DLD1 (cell line): ENCODE data around the gene AMTN.
"Not testable (repeated sequence)": the region's sequence is repeated elsewhere in the genome, so short reads cannot be mapped to it uniquely, and the experiment has no call there.

ENCODE experiments used
- in situ Hi-C: cut with HindIII; loops from 2 replicates; pipeline ENCODE4 v1.10.0; 2017; ENCODE audit warnings: low sequenced_read_pairs

The AMTN gene, protein sequence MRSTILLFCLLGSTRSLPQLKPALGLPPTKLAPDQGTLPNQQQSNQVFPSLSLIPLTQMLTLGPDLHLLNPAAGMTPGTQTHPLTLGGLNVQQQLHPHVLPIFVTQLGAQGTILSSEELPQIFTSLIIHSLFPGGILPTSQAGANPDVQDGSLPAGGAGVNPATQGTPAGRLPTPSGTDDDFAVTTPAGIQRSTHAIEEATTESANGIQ

DNA sequence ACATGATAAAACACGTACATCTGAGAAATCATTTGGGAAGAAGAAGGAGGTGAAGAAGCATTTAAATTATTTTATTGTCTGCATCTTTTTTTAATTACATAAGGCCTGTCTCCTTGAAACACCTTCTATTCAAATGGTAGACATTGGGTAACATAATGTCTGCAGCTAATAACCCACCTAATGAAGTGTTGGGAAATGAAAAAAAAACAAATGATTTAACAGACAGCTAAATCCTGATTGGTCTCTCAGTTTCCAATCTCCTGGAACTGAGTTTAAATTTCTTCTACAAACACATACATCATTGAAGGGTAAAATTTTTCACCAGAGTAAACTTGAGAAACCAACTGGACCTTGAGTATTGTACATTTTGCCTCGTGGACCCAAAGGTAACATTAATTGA lies at the start of gene AMTN:
TSS of gene AMTN (plus strand) at position 301 of the 400 bp plus-strand sequence. CDS start 209 bp downstream, outside the sequence.
- in situ Hi-C loops: no loop called here

DNA sequence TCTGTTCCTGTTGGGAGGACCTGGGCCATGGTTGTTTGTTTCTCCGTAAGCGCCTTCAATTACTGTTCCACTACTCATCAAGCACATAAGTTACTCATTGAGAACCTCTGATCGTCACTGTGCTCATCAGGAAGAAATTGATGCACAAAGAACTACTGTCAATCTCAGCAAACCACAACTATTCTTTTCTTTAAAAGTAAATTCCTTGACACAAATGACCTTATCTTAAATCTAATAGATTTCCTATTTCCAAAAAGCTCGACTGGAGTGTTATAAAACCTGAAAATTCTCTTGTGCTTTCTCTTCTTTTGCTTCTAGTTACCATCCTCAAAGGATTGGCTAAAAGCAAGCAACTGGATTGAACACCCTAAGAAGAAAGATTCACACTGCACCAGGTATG lies 46.5 kb upstream of the AMTN start, which contains the start of gene MUC7:
TSS of gene MUC7 (plus strand) at position 301 of the 400 bp plus-strand sequence. CDS start 1,825 bp downstream, outside the sequence.
- in situ Hi-C loops: no loop called here

DNA sequence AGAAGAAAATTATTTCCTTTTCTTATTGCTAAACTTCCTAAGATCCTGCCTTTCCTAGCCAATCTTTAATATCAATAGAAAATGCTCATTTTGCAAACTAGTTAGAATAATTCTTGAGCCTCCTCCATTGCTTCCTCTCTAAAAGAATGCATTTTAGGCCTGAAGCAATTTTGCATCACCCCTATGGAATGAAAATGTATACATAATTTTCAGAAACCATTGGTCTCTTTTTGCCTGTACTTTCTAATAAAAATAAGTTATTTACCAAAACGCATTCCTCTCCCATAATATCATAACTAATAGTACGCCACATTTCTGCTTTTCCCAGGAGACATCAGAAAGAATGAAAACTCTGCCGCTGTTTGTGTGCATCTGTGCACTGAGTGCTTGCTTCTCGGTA lies 44.7 kb upstream of the AMTN start:
- in situ Hi-C loops: no loop called here

DNA sequence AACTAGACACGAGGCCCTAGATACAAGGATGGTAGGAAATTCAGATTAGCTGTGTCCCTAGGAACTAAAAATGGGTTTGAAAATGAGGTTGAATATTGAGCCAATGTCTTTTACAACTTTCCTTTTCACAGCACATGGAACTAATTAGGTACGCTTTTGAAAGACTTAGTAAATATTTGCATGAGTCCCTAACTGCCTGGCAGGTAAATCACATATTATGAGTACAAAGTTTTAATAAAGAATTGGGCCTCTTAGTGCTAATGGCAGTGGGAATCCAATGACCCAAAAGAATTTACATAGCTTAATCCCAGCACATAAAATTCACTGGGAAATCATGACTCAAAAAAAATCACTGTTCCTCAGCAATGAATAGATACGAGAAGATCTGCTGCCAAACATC lies 29.6 kb upstream of the AMTN start:
- in situ Hi-C loops: no loop called here

DNA sequence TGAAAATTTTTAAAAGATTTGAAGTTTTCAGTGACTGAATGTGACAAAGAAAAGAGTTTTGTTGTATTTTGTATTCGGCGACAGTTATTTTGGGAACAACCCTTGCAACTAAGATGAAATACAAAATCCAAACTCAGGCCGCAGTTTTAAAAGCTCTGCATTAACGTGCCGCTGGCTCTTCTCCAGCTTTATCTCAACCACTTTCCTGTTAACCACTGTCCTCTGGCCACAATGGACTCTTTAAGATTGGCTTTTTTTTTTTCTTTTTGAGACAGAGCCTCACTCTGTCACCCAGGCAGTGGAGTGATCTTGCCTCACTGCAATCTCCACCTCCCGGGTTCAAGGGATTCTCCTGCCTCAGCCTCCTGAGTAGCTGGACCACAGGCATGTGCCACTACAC lies 22.1 kb upstream of the AMTN start:
- in situ Hi-C loops: no loop called here

DNA sequence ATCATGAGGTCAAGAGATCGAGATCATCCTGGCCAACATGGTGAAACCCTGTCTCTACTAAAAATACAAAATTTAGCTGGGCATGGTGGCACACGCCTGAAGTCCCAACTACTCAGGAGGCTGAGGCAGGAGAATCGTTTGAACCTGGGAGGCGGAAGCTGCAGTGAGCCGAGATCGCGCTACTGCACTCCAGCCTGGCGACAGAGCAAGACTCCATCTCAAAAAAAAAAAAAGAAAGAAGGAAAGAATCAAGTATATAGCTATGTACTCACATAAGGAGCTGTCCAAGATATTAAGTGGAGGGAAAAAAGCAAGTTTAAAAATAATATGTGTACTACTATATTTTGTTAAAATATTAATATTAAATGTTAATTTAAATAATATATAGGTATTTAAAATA lies 16.5 kb upstream of the AMTN start:
- in situ Hi-C loops: not testable (repeated sequence)

DNA sequence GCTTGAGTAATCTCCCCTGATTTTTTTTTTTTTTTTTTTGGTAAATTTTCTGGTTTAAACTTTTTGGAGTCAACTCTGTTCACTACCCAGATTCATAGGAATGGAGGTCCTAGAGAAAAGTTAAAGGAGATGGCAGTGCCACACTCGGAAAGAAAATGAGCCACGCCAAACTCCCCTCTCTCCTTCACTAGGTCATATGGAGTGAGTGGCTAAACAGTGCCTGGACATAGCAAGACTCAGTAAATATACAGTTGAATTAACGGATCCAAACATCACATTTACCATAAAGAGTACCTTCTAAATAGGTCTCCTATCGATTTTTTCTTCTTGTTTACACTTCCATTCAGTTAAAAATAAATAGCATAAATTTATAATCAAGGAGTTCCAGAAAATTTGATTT lies 13.6 kb upstream of the AMTN start:
- in situ Hi-C loops: no loop called here

DNA sequence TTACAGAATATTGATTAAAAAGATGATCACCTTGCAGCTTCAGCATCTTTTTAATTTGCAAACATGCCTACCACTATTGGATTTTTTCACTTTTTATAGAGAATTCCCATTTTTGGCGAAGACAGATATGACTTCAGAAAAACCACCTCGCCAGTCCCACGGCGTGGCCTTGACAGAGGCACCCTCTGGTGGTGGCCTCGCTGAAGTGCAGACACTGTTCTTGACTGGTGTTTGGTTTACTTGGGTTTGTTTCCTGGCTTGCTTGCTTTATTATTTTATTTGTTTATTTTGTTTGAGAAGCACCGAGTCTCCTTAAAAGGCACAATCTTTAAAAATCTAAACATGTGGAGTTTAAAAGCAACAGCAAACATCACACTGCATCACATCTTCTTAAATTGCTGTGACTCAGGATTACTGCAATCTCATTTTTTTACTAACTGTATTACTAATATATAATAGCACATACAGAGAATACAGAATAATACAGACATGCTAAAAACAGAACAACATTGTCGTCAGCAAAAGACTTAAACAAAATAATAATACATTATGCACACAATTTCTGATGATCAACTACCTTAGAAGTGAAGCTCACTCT lies 13.1 kb upstream of the AMTN start:
- in situ Hi-C loops: no loop called here

DNA sequence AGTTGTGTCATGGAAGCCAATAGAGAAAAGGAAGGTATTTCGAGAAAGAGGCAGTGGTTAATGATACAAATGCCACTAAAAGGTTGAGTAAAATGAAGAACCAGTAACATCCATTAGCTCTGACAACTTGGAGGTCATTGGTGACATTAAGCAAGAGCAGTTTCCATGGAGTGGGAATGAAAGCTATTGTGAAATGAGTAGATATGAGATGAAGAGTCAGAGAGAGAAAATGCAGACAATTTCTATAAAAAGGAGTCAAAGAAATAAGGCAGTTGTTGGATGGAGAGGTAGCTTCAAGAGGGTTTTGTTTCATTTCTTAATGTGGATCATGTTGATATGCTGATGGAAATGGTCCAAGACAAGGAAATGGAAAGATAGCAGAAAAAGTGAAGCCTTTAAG lies 9.6 kb upstream of the AMTN start:
- in situ Hi-C loops: no loop called here

DNA sequence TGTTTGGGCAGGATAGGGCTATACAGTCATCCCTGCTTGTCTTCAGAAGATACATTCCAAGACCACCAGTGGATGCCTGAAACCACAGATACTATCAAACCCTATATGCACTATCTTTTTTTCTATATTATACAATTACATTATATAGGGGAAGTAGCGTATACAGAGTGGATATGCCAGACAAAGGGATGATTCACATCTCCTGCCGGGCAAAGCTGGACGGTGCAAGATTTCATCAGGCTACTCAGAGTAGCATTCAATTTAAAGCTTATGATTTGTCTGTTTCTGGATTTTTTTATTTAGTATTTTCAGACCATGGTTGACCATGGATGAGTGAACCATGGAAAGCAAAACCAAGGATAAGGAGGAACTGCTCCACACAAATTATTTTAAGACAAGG lies 7.0 kb upstream of the AMTN start:
- in situ Hi-C loops: no loop called here

DNA sequence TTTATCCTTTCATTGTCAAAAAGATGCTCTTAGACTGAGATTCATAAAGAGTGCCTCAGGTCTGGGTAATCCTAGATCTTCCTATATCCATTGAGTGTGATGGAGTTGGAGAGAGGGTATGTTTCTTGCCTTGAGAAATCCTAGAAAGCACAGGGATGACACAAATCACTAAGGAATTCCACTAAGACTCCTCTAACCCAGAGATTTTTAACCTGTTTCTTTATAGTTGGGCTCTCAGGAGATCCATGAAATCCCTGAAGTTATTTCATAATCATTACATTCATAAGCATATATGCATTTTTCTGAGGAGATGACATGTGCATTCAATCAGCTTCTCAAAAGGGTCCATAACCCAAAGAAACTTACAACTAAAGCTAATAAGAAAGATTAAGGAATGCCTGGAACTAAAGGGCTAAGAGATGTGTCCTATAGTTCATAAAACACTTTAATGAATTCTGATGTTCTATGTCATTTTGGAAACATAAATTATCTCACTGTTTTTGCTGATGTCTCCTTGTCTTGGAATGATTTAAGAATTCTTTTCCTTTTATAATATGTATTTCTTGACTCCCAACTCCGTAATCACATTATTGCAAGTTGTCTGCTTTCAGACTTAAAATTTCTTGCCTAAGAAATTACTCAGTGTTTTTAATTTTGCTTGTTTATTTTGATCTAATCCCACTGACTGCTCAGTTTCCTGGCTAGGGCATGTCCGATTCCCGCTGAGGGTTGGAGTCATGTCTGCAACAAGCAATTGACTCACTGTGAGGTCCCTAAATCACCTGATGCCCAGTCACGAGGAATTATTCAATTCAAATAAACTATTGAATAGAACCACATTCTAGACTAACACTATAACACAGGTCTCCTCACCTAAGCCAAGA lies 2.8 kb upstream of the AMTN start:
- in situ Hi-C loops: no loop called here

DNA sequence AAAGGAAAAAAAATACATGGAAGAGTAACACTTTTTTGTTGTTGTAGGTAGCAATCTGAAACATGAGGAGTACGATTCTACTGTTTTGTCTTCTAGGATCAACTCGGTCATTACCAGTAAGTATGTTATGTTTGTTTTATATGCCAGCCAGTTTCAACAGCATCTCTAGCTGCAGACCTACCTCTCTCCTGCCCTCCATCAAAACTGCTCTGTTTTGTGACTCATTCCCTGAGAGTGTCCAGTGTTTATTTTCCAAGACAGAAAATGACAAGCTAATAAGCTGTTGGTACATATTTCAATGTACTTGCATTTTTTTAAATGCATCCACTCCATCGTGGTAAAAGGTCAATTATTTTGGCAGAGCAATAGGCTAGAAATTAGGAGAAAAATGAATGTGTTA lies 347 bp downstream of the AMTN start:
- in situ Hi-C loops: no loop called here

DNA sequence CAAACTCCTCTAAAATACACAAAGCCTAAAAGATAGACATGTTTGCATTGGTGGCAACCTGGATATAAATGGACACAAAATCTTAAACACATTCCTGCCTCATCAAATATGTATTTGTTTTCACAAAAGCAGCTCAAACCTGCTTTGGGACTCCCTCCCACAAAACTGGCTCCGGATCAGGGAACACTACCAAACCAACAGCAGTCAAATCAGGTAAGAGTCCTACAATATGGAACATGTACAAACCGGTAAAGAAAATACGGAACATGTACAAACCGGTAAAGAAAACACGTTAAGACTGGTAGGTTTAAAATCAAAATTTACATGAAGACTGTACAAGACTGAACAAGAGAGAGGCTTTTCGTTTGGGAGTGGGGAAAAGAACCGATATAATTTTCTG lies 4.3 kb downstream of the AMTN start:
- in situ Hi-C loops: no loop called here

DNA sequence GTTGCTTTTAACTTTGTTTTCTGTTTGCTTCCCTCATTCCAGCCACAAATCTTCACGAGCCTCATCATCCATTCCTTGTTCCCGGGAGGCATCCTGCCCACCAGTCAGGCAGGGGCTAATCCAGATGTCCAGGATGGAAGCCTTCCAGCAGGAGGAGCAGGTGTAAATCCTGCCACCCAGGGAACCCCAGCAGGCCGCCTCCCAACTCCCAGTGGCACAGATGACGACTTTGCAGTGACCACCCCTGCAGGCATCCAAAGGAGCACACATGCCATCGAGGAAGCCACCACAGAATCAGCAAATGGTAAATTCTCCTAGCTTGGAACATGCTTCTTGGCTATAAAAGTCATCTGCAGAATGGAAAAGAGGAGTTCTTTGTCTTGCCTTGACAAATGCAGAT lies 12.6 kb downstream of the AMTN start:
- in situ Hi-C loops: no loop called here

DNA sequence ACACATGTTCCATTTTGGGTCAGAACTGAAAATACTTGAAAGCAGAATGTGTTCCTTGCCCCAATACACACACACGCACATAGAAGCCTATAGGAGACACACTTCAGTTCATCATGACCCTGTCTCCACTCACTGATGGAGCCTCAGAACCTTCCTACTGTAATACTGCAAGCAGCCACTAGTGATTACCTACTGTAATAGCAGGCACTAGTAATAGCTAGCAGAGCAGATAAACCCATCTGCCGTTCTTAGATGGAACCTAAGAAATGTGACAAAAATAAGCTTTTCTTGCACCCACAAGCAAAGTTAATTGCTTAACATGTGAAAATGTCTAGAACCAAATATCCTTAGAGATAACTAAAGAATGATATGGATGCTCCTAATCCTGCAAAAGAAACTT lies 13.6 kb downstream of the AMTN start:
- in situ Hi-C loops: no loop called here

DNA sequence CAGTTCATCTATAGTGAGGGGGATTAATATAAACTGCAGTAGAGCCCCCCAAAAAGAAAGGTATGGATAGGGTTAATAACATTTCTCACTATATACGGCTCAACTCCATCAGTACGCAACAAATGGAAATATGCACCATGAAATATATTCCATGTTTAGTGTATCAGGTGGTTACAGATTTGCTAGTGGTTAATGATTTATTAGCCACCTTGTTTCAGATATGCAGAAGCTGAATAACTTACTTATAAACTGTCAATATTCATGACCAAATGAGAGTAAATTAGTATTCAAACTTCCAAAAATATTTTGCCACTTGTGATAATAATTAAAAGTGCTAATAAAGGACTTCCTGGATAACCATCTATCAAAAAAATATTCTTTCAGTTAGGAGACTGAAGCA lies 14.8 kb downstream of the AMTN start:
- in situ Hi-C loops: no loop called here

DNA sequence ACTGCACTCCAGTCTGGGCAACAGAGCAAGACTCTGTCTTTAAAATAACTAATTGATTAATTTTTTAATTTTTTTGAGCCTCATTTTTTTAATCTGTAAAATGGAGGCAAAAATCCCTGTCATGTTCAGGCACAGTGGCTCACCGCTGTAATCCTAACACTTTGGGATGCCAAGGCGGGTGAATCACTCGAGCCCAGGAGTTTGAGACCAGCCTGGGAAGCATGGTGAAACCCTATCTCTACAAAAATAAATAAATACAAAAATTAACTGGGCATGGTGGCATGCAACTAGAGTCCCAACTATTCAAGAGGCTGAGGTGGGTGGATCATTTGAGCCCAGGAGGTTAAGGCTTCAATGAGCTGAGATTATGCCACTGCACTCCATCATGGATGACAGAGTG lies 15.4 kb downstream of the AMTN start:
- in situ Hi-C loops: no loop called here

DNA sequence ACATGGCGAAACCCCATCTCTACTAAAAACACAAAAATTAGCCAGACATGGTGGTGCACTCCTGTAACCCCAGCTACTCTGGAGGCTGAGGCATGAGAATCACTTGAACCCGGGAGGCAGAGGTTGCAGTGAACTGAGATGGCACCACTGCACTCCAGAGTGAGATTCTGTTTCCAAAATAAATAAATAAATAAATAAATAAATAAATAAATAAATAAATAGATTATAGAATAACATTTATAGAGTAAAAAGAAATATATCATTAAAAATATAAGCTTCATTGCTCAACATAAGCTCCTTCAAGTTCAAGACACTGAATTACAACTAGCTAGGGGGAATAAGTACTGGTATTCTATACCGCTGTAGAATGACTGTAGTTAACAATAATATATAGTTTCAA lies 16.5 kb downstream of the AMTN start:
- in situ Hi-C loops: not testable (repeated sequence)

DNA sequence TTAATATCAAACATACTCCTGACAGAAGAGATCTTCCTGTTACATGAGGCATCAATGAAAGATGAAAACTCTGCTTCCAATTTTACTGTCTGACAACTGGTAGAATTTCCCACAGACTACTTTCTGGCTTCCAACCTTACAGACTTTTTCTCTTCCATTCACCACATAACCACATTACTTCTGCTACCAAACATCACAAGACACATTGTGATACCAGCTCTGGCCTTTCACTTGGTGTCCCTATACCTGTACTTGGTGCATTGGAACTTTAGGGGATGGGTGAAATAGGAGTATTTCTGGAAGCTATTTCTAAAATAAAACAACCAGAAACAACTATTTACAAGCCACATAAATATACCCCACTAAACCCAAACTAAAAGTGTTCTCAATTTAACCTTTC lies 20.5 kb downstream of the AMTN start:
- in situ Hi-C loops: no loop called here

DNA sequence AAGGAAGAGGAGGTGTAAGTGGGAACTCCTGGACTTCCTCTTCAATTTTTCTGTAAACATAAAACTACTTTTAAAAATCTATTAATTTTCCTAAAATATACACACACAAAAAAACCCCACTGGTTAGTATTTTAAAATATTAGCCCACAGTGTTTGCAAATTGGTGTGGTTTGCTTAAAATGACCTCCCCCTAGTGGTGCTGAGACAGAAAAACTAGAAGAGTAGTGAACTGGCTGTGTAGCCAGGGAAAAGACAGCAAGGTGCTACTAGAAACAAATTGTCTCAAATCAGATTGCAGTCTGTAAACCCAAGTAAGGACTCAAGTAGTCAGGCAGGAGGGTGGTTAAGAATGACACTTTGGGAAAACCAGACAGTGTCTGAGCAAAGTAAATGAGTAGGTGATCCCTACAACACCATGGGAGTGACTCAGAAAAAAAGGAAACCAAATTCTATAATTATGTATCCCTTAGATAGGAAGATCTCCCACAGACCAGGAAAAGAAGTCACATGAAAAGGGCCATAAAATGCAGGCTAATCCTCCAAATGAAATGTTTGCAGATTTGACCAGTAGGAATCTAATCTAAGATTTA lies 26.0 kb downstream of the AMTN start:
- in situ Hi-C loops: no loop called here

DNA sequence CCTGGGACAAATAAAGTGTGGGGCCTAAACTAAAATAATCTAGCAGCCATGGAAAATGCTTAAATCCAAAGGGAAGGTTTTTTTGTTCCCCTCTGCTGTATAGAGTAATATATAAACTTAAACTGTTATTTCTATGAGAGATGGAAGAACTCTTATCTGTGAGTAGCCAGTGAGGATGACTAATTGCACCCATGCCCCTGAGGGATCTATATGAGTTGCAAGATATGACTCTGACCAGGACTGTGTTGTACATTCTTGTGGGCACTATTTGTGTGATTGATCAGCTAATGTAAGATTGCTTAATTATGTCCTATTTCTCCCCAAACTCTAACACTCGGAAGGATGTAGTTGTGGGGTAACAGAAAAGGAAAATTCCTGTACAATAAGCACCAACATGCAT lies 38.5 kb downstream of the AMTN start:
- in situ Hi-C loops: no loop called here
